GM23248 (cell line): ENCODE results near the gene EIF1.

Experiments
- EZH2 ChIP-seq: fragments of 200-600 bp; sonication (generic); IDR thresholded peaks from 2 replicates; pipeline ENCODE4 v1.6.1; 2018; ENCODE audit warnings: antibody characterized with exemption, mild to moderate bottlenecking; ENCODE audit not compliant: insufficient read depth, poor library complexity, severe bottlenecking
- EZH2phosphoT487 ChIP-seq: fragments of 200-600 bp; sonication (generic); IDR thresholded peaks from 2 replicates; pipeline ENCODE4 v1.6.1; 2018; ENCODE audit warnings: antibody characterized with exemption, moderate library complexity, mild to moderate bottlenecking, low read depth; ENCODE audit not compliant: insufficient read depth

- no peak for TF ChIP-seq EZH2
- 0 out of 2 replicates have a peak, but pooled peaks have one; percentile 18 for TF ChIP-seq EZH2phosphoT487
Observed at GRCh38 chr17:41733348-41734138, 44.9 kb downstream of the EIF1 start.
